ENCODE data around the gene PKP1. TPM values are rescaled to one million over a fixed set of nuclear protein-coding genes. Genes with fewer than 3 reads are reported as not detected.

Gene PKP1
- total RNA-seq, 1 donor from 2014 or later = 409 TPM

- no peak for DNase-seq (ENCODE audit: extremely low spot score in 2 of 2)
- TF ChIP-seq POLR2AphosphoS5 (IDR thresholded peaks at IDR 0.05; ENCODE audit: insufficient read depth in 1 of 2, low read depth in 1 of 2) (no peak), POLR2A (IDR thresholded peaks at IDR 0.05) (no peak), CTCF (IDR thresholded peaks at IDR 0.05) (no peak)
- H3K9me3 ChIP-seq = no peaks in the 10 kb centered on the region
Measured at GRCh38 chr1:201321826-201322390, 38.6 kb downstream of the PKP1 start.

GRCh38 chr1:201322653-201323510 is 39.6 kb downstream of the PKP1 start:
- H3K36me3 ChIP-seq = peaks cover 0 to 27% of the 10 kb centered on the region in 2 donors
- DNase-seq (ENCODE audit: extremely low spot score in 2 of 2) = no peak
- H3K4me1 ChIP-seq = no peaks in the 10 kb centered on the region
- H3K27ac ChIP-seq = no peak overlapping the region
- no peaks in the 10 kb centered on the region for H3K27me3 ChIP-seq
- intact Hi-C loops (cut with DNase I) = no loop called here
- no peak overlapping the region for H3K4me3 ChIP-seq
- TF ChIP-seq POLR2A (IDR thresholded peaks at IDR 0.05) = no peak
- TF ChIP-seq CTCF (IDR thresholded peaks at IDR 0.05) = no peak
- TF ChIP-seq POLR2AphosphoS5 (IDR thresholded peaks at IDR 0.05; ENCODE audit: insufficient read depth in 1 of 2, low read depth in 1 of 2) = no peak
- H3K9me3 ChIP-seq = no peaks in the 10 kb centered on the region

More at GRCh38 chr1:201321826-201322390, 38.6 kb downstream of the PKP1 start:
- no peaks in the 10 kb centered on the region for H3K27me3 ChIP-seq
- peaks cover 0 to 27% of the 10 kb centered on the region in 2 donors for H3K36me3 ChIP-seq
- intact Hi-C loops (cut with DNase I) = no loop called here
- no peak overlapping the region for H3K27ac ChIP-seq
- no peaks in the 10 kb centered on the region for H3K4me1 ChIP-seq
- no peak overlapping the region for H3K4me3 ChIP-seq

- no peak overlapping the region for H3K27ac ChIP-seq
- H3K4me3 ChIP-seq = no peak overlapping the region
- H3K9me3 ChIP-seq = no peaks in the 10 kb centered on the region
- peaks cover 0 to 27% of the 10 kb centered on the region in 2 donors for H3K36me3 ChIP-seq
- TF ChIP-seq POLR2A (IDR thresholded peaks at IDR 0.05) = no peak
- no peak for TF ChIP-seq POLR2AphosphoS5 (IDR thresholded peaks at IDR 0.05; ENCODE audit: insufficient read depth in 1 of 2, low read depth in 1 of 2)
- TF ChIP-seq CTCF (IDR thresholded peaks at IDR 0.05) = no peak
- H3K4me1 ChIP-seq = peaks cover under 1% of the 10 kb centered on the region
- intact Hi-C loops (cut with DNase I) = no loop called here
- H3K27me3 ChIP-seq = no peaks in the 10 kb centered on the region
- no peak for DNase-seq (ENCODE audit: extremely low spot score in 2 of 2)
Measured at GRCh38 chr1:201324306-201324705, 41.0 kb downstream of the PKP1 start.

GRCh38 chr1:201324821-201325677 is 41.7 kb downstream of the PKP1 start:
- H3K36me3 ChIP-seq = peaks cover 0 to 26% of the 10 kb centered on the region in 2 donors
- H3K9me3 ChIP-seq = no peaks in the 10 kb centered on the region
- H3K4me1 ChIP-seq = peaks cover 7% of the 10 kb centered on the region
- no peak for DNase-seq (ENCODE audit: extremely low spot score in 2 of 2)
- H3K4me3 ChIP-seq = no peak overlapping the region
- no peak for TF ChIP-seq CTCF (IDR thresholded peaks at IDR 0.05)
- no peak for TF ChIP-seq POLR2AphosphoS5 (IDR thresholded peaks at IDR 0.05; ENCODE audit: insufficient read depth in 1 of 2, low read depth in 1 of 2)
- no peak for TF ChIP-seq POLR2A (IDR thresholded peaks at IDR 0.05)
- no peaks in the 10 kb centered on the region for H3K27me3 ChIP-seq
- H3K27ac ChIP-seq = no peak overlapping the region
- intact Hi-C loops (cut with DNase I) = no loop called here
